HG03025 (cell line): ENCODE measurements around the gene TRPC4.
"Not testable (repeated sequence)": the region's sequence is repeated elsewhere in the genome, so short reads cannot be mapped to it uniquely, and the experiment has no call there.

ENCODE experiments used
- ATAC-seq: cut with Tn5 transposase; IDR thresholded peaks from one replicate; pipeline ENCODE4 v1.9.1; 2021; ENCODE audit warnings: mild to moderate bottlenecking, moderate library complexity; ENCODE audit not compliant: unreplicated experiment, low FRiP score

Gene TRPC4

GRCh38 chr13:37835392-37835791, 34.2 kb downstream of the TRPC4 start:
- no peak for ATAC-seq

GRCh38 chr13:37833411-37833810, 36.2 kb downstream of the TRPC4 start:
- ATAC-seq = no peak

- no peak for ATAC-seq
These were observed 53.3 kb downstream of the TRPC4 start for GRCh38 chr13:37816276-37816675.

DNA sequence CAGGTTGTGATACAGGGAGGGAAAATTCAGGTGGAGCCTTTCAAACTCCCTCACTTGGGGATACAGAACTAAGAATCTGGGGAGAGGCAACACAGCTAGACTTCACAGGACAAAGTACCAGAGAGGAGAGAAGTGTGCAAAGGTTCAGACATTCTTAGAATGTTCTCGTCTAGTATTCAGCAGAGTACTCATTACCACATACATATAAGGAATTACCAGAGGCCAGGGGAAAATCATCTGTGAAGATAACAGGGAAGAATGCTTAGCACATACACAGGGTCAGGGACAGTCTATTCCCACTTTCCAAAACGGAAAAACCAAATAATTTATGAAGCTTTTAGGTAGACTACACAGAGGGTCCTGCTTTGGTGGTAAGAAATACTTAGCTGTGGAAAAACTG, 58.1 kb downstream of the TRPC4 start:
- no peak for ATAC-seq

GRCh38 chr13:37806666-37807065, 62.9 kb downstream of the TRPC4 start:
- no peak for ATAC-seq

DNA sequence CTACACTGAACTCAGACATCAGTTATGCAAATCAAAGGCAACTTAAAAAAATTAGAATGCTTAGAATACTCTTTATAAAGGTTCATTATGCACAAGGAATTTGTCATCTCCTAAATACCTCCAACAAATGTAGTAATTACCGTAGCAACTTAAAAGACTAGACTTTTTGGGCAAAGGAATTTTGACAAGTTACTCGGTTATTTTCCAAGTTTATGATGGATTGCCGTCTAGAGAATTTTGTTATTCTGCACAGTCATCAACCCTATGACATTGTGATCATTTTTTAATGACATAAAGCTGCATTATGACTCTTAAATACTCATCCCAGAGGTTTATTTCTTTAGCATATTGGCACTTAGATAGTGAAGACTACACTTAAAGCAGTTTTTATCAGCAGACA, 71.9 kb downstream of the TRPC4 start:
- no peak for ATAC-seq

GRCh38 chr13:37796795-37797194, 72.8 kb downstream of the TRPC4 start:
- not testable (repeated sequence) for ATAC-seq

DNA sequence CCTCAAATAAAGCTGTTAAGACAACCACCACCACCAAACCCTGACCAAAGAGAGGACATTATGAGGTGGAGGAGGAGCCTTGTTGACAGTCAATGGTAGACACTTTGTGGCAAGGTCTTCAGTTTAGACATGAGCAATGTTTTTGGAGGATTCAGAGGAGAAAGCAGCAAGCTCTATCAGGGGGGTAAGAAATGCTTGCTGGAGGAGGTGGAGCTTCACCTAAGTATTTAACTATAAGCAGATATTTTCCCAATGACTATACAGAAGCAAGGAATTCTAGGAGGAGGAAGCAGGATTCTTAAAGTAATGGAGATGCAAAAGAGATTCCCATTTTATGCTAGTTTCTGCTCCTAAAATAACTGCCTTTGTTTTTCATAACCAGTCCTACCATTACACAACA, 74.2 kb downstream of the TRPC4 start:
- no peak for ATAC-seq

DNA sequence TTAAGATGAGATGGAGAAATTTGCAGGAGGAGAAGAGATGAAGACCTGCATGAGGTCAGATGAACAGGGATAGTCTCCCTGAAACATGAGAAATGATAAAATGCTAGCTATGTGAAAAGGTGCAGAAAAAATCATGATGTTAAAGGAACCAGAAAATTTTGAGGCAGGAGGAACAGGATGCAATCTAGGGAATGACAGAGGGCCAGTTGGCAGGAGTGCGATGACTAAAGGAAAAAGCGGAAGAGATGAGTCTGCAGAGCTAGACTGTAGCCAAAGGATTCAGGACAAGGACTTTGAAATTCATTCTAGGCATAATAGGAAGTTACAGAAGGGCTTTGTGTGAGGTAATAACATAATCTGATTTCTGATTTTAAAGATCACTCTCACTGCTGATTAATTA, 77.9 kb downstream of the TRPC4 start:
- ATAC-seq = no peak

DNA sequence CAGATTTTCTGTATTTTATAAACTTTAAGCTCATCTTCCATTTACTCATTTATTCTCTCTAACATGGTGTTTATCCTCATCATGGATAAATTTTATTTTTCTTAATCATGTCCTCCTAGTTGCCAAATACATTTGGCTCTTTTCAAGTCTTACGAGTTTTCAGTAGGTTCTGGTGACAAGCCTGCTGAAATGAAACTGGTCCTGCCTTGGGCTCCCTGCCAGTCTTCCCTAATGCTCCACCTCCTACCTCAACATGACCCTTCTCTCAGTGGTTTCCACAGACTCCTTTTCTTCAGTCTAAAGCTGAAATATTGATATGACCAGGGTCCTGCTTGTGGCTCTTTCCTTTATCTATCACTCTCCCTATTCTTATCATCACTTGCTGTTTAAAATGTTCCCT, 81.2 kb downstream of the TRPC4 start:
- no peak for ATAC-seq

DNA sequence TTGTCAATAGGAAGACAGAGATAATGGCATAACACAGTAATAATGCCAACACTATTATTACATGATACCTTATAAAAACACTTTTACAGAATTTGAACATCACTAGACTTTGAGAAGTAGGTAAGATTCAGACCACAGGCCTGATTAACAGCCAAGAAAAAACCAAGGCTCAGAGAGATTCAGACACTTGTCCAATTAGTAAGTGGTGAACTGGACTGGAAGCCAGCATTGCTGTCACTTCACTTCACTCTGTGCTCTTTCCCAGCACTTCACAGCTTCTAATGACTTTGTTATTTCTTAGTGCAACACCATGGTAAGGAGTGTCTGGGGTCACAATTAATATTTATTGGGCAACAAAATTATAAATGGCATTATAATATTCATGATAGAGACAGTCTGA, 91.9 kb downstream of the TRPC4 start:
- no peak for ATAC-seq

- no peak for ATAC-seq
These were observed 93.7 kb downstream of the TRPC4 start for GRCh38 chr13:37775871-37776270.

- no peak for ATAC-seq
These were observed 96.9 kb downstream of the TRPC4 start for GRCh38 chr13:37772644-37773043.

DNA sequence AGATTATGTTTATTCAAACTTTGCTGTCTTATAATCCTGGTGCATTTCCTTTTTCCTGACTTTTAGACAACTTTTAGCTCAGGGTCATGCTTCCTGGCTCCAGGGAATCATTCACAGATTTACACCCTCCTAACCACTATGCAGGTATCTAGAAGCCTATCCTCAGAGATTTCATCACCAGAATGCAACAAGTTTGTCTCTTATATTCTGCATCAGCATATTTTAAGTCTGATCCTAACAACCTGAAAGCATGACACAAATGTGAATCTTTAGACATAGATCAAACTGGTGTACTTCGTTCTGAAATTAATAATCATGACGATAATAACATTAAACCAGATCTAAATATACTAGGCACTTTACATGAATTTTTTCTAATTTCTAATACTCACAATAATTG, 100.0 kb downstream of the TRPC4 start:
- no peak for ATAC-seq

DNA sequence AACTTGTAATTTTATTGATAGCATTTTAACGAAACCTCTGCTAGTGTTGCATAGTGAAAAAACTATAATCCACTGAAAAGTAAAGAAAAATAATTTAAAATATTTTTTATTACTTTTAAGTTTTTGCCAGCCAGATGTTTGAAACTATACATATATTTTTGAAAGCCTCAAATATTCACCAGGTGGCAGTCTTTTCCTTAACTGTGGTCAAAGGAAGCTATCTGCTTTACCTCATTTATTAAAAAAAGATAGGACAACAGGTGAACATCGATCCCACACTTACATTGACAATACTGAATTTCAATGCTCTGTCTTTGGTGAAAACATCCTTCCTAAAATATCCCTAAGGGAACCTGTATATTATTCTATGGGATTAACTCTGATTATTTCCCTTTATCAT, 100.5 kb downstream of the TRPC4 start:
- no peak for ATAC-seq

DNA sequence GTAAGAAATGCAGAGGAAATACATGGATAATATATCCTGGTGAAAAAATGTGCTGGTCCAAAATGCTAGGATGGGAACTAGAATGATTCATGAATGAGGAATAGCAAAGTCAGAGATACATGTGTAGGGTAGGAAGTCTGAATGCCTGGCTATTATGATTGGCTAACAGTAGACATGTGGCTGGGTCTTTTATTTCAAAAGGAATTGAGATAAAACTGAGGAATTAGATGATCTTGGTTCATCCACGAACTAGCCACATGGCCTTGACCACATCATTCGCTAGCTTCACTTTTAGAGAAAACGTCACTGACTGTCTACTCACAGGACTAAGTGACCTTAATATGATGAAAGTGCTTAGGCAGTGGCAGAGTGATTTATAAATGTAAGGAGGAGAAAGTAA, 103.1 kb downstream of the TRPC4 start:
- no peak for ATAC-seq

- ATAC-seq = no peak
These were observed 114.2 kb downstream of the TRPC4 start for GRCh38 chr13:37755349-37755748.

- ATAC-seq = no peak
These were observed 115.8 kb downstream of the TRPC4 start for GRCh38 chr13:37753776-37754175.

DNA sequence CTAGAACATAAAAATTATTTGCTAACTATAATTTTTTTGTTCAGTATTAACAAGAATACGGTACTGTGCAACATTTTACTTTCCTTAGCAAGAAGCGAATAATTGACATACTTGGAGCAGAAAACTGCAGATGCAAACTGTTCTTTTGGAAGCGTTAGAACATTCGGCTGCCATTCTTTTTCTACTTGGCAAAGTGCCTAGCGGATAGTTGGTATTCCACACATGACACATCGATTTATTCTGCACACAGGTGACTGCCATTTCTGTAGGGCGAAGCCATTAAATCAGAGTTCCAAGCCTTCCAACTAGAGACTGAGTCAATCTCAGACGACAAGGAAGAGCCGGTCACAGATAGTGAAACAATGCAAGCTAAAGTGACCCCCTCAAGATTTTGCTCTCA, 117.4 kb downstream of the TRPC4 start:
- ATAC-seq = no peak

- ATAC-seq = no peak
These were observed 118.5 kb downstream of the TRPC4 start for GRCh38 chr13:37751025-37751424.

DNA sequence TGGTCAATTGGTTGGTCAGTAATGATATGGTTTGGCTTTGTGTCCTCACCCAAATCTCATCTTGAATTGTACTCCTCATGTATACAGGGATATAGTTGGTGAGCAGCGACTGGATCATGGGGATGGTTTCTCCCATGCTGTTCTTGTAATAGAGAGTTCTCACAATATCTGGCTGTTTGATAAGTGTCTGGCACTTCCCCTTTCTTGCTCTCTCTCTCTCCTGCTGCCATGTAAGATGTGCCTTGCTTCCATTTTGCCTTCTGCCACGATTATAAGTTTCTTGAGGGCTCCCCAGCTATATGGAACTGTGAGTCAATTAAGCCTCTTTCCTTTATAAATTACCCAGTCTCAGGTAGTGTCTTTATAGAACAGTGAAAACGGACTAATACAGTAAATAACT, 120.7 kb downstream of the TRPC4 start:
- no peak for ATAC-seq

- ATAC-seq = no peak
These were observed 122.4 kb downstream of the TRPC4 start for GRCh38 chr13:37747071-37747612.

DNA sequence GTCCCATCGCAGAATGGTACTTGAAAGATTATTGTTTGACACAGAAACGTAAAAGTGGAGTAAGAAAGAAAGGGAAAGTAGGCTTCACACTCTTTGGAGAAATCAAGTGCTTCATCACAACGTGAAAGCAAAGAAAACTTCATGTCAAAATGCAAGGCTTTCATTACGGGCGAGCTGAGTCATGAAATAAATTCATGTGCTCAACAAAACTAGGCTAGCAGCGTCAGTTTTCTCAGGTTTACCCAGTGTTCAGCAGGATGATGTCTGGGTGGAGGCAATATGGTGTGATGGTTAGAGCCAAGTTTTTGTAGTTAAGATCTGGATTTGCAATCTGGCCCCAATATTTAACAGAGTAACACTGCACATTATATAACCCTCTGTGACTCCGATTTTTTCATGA, 128.0 kb downstream of the TRPC4 start:
- no peak for ATAC-seq
